DND-41 (cell line): ENCODE data around the gene TMEM121B.

Experiments
- ATAC-seq: fragments of 200-7000 bp; cut with Tn5 transposase; 3 replicates; pipeline ENCODE4 v1.9.1; 2021; ENCODE audit warnings: low read depth; ENCODE audit not compliant: insufficient read depth
- DNase-seq: peaks from one replicate; pipeline ENCODE4 v3.0.0-alpha.2; 2020
- H2AFZ ChIP-seq: 2 replicates; pipeline ENCODE4 v1.6.0; 2012; ENCODE audit warnings: low read depth, low read length
- H3K27ac ChIP-seq: 2 replicates; pipeline ENCODE4 v1.5.1; 2012; ENCODE audit warnings: low read length, inconsistent platforms
- H3K27me3 ChIP-seq: fragments of 200-600 bp; sonication (generic); 2 replicates; pipeline ENCODE4 v1.6.0; 2012; ENCODE audit warnings: low read length, mild to moderate bottlenecking, inconsistent platforms; ENCODE audit not compliant: insufficient read depth, poor library complexity
- H3K36me3 ChIP-seq: 2 replicates; pipeline ENCODE4 v1.5.1; 2012; ENCODE audit warnings: low read length, inconsistent platforms; ENCODE audit not compliant: insufficient read depth
- H3K4me1 ChIP-seq: 2 replicates; pipeline ENCODE4 v1.5.1; 2012; ENCODE audit warnings: mild to moderate bottlenecking, low read length; ENCODE audit not compliant: insufficient read depth
- H3K4me2 ChIP-seq: 2 replicates; pipeline ENCODE4 v1.6.0; 2012; ENCODE audit warnings: mild to moderate bottlenecking, moderate library complexity, low read length, inconsistent platforms; ENCODE audit not compliant: insufficient read depth
- H3K4me3 ChIP-seq, 2 experiments: fragments of 200-600 bp in 1 of 2; shearing (Covaris generic) in 1 of 2; 2 replicates each; pipeline ENCODE4 v1.5.1; 2012 to 2016; ENCODE audit warnings: inconsistent platforms in 2 of 2, low read length in 2 of 2, mild to moderate bottlenecking in 2 of 2, low read depth in 1 of 2, moderate library complexity in 1 of 2
- H3K79me2 ChIP-seq: 2 replicates; pipeline ENCODE4 v1.6.0; 2012; ENCODE audit warnings: low read length, inconsistent platforms; ENCODE audit not compliant: insufficient read depth
- H3K9ac ChIP-seq: 2 replicates; pipeline ENCODE4 v1.6.0; 2012; ENCODE audit warnings: low read depth, mild to moderate bottlenecking, inconsistent platforms, low read length, moderate library complexity
- H3K9me3 ChIP-seq: 2 replicates; pipeline ENCODE4 v1.5.1; 2012; ENCODE audit warnings: low read length, moderate library complexity, mild to moderate bottlenecking, inconsistent platforms; ENCODE audit not compliant: insufficient read depth, severe bottlenecking
- H4K20me1 ChIP-seq: 2 replicates; pipeline ENCODE4 v1.6.0; 2012; ENCODE audit warnings: low read length; ENCODE audit not compliant: insufficient read depth
- EZH2 ChIP-seq: IDR thresholded peaks from 3 replicates; pipeline ENCODE4 v1.6.1; 2012; ENCODE audit warnings: borderline replicate concordance, low read depth, mild to moderate bottlenecking, moderate library complexity, low read length, inconsistent platforms; ENCODE audit not compliant: severe bottlenecking
- TF ChIP-seq, protein P1 (sequence below): IDR thresholded peaks from 2 replicates; pipeline ENCODE4 v1.5.1; 2012; ENCODE audit warnings: borderline replicate concordance, low read length, moderate library complexity, mild to moderate bottlenecking; ENCODE audit not compliant: poor library complexity, severe bottlenecking; ENCODE audit errors: extremely low read depth

The TMEM121B gene

DNA sequence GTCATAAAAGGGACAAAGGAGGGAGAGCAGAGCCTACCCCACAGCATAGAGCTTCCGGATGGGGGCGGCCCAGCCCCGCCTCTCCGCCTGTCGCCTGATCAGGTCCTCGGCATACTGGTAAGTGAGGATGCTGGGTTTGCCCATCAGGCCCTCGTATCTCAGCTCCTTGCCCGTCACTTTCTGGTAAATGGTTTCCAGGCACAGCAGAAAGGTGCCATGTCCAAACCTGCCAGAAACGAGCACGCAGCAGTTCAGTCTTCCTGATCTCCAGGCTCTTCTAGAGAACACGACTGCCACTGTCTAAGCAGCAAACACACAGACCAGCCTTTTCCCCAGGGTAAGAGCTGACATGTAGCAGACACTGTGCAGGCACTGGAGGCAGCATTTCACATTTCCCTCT is 17.4 kb upstream of the TMEM121B start:
- Histone ChIP-seq H3K4me2 (no peak overlapping the region), H2AFZ (no peak overlapping the region), H3K79me2 (no peaks in the 10 kb centered on the region), H3K9ac (no peak overlapping the region), H3K27ac (no peak overlapping the region), H3K36me3 (no peaks in the 10 kb centered on the region), H4K20me1 (no peaks in the 10 kb centered on the region; the same call in 1 of the 2 replicates), H3K27me3 (no peaks in the 10 kb centered on the region), H3K4me1 (no peaks in the 10 kb centered on the region), H3K4me3 (no peak overlapping the region), H3K9me3 (no peaks in the 10 kb centered on the region)
- no peak for ATAC-seq
- no peak for TF ChIP-seq EZH2
- TF ChIP-seq, protein P1, sequence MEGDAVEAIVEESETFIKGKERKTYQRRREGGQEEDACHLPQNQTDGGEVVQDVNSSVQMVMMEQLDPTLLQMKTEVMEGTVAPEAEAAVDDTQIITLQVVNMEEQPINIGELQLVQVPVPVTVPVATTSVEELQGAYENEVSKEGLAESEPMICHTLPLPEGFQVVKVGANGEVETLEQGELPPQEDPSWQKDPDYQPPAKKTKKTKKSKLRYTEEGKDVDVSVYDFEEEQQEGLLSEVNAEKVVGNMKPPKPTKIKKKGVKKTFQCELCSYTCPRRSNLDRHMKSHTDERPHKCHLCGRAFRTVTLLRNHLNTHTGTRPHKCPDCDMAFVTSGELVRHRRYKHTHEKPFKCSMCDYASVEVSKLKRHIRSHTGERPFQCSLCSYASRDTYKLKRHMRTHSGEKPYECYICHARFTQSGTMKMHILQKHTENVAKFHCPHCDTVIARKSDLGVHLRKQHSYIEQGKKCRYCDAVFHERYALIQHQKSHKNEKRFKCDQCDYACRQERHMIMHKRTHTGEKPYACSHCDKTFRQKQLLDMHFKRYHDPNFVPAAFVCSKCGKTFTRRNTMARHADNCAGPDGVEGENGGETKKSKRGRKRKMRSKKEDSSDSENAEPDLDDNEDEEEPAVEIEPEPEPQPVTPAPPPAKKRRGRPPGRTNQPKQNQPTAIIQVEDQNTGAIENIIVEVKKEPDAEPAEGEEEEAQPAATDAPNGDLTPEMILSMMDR, result no peak
- no peak for DNase-seq

DNA sequence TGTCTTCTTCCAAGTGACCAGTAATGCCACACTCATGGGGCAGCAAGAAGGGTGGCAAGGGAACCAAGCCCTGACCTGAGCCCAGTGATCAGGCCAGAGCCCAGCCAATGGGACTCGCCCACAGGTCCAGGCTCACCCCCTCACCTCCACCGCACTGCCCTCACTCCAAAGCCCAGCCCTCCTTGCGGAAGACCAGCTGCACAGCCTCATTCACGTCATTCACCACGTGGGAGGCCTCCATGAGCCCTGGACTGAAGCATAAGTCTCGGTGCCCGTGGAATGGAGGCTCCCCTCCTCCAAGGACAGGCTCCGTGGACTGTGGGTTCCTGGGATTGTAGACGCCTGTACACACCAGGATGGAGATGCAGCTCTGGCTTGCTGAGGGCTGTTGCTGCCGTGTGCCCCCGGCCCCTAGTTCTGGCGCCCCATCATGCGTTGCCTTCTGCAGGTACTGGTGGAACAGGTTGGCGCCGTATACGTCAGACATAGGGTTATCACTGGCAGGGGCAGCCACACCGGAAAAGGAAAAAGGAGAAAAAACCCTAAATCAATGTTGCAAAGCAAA is 16.8 kb upstream of the TMEM121B start:
- no peaks in the 10 kb centered on the region for H3K79me2 ChIP-seq
- no peak overlapping the region for H3K27ac ChIP-seq
- no peaks in the 10 kb centered on the region for H3K9me3 ChIP-seq
- H4K20me1 ChIP-seq, result no peaks in the 10 kb centered on the region; the same call in 1 of the 2 replicates
- H3K4me3 ChIP-seq, result no peak overlapping the region
- no peaks in the 10 kb centered on the region for H3K27me3 ChIP-seq
- no peaks in the 10 kb centered on the region for H3K4me1 ChIP-seq
- H2AFZ ChIP-seq, result no peak overlapping the region
- DNase-seq, result no peak
- no peak overlapping the region for H3K9ac ChIP-seq
- TF ChIP-seq EZH2, result no peak
- TF ChIP-seq, protein P1, result no peak
- no peak for ATAC-seq
- no peaks in the 10 kb centered on the region for H3K36me3 ChIP-seq
- no peak overlapping the region for H3K4me2 ChIP-seq

DNA sequence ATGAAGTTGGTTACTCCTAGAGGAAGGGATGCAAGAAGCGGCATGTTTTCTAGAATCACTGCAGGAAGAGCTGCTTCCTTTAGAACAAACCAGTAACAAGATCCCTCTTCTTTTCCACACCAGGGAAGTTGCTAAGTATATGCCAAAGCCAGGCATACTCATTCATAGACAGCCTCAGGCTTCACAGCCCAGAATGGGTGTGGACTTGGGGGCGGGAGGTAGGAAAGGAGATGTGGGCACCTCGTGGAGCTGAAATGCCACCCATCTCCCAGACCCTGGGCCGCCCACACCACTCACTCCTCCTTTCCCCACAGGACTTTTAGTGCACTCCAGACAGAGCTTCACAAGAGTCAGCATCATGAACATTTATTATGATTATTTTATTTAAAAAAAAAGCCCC is 16.0 kb upstream of the TMEM121B start:
- H3K4me1 ChIP-seq, result no peaks in the 10 kb centered on the region
- H3K4me2 ChIP-seq, result no peak overlapping the region
- ATAC-seq (no peak), DNase-seq (no peak)
- no peaks in the 10 kb centered on the region for H3K27me3 ChIP-seq
- H3K9me3 ChIP-seq, result no peaks in the 10 kb centered on the region
- H4K20me1 ChIP-seq, result no peaks in the 10 kb centered on the region
- H3K79me2 ChIP-seq, result no peaks in the 10 kb centered on the region
- H3K36me3 ChIP-seq, result no peaks in the 10 kb centered on the region
- H2AFZ ChIP-seq, result no peak overlapping the region
- TF ChIP-seq, protein P1, result no peak
- TF ChIP-seq EZH2, result no peak
- no peak overlapping the region for H3K9ac ChIP-seq
- no peak overlapping the region for H3K27ac ChIP-seq
- H3K4me3 ChIP-seq, result no peak overlapping the region

DNA sequence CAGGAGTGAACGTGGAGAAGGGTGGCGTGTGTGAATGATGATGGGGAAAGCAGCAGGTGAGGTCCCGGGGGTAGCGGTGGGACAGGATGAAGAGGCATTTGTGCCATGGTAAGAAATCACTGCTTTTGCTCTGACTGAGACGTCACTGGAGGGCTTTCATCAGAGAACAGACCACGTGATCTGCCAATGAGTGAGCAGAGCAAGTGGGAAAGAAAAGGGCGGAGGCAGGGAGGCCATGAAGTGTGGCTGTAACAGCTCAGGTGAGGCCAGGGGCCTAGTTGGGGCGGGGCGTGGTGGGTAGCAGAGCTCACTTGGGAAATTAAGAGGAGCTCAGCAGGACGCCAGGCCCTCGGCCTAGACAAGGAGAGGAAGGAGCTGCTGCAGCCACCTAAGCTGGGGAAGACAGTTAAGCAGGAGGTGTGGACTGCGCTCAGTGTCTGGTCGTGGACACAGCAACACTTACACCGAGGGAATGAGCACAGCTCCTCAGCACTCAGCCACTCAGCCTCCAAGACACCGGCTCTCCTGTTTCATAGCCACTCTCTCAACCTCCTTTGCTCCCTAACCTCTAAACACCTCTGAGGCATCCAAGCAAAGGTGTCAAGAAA is 14.1 kb upstream of the TMEM121B start:
- Histone ChIP-seq H3K4me1 (no peaks in the 10 kb centered on the region), H3K4me3 (no peak overlapping the region), H3K9me3 (no peaks in the 10 kb centered on the region), H3K9ac (no peak overlapping the region), H4K20me1 (no peaks in the 10 kb centered on the region), H2AFZ (no peak overlapping the region), H3K79me2 (no peaks in the 10 kb centered on the region), H3K27me3 (peaks cover under 1% of the 10 kb centered on the region), H3K4me2 (no peak overlapping the region), H3K36me3 (no peaks in the 10 kb centered on the region), H3K27ac (no peak overlapping the region)
- no peak for ATAC-seq
- no peak for DNase-seq
- TF ChIP-seq, protein P1, result no peak
- no peak for TF ChIP-seq EZH2
